GM12865 (cell line): Measurements from ENCODE around the gene GPR84.

Source experiments
- DNase-seq: peaks from one replicate; pipeline ENCODE4 v3.0.0; 2010; ENCODE audit warnings: low read depth
- H3K4me3 ChIP-seq: 2 replicates; pipeline ENCODE4 v1.5.1; 2011; ENCODE audit warnings: mild to moderate bottlenecking, low read depth, low read length, control low read depth
- TF ChIP-seq, protein P1 (sequence below): IDR thresholded peaks from 2 replicates; pipeline ENCODE4 v1.5.1; 2011; ENCODE audit warnings: low read length, control low read depth, low read depth, inconsistent platforms; ENCODE audit not compliant: insufficient read depth; ENCODE audit errors: missing control alignments

GPR84 gene

DNA sequence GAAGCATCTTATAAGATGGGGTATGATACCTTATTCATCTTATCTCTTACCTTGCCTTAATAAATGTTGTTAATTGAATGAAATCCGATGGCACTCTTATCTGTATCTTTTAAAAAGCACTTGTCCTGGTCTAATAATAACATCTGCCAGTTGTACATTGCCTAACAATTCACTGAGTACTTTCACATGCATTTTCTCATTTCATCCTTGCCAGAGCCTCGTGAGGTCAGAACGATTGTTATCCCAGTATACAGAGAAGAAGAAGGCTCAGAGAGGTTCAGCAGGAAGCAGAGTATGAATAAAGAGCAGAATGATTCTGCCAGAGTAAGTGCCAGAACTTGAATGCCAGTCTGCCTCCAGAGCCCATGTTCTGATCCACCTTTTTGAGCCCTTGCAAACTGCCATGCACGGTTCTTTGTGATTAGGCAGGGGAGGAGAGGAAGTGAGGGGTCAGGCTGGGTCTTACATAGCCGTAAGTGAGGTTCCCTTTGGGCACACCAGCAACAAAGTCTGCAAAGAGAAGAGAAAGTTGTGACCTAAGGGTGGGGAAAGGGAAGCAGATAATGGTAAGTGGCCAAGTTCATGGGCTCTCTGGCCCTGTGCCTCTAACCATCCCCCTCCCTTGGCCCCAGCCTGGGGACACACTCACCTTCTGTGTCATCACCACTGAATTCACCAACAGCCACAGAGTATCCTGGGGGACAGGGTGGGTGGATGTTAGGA, 43.1 kb upstream of the GPR84 start:
- TF ChIP-seq, protein P1, sequence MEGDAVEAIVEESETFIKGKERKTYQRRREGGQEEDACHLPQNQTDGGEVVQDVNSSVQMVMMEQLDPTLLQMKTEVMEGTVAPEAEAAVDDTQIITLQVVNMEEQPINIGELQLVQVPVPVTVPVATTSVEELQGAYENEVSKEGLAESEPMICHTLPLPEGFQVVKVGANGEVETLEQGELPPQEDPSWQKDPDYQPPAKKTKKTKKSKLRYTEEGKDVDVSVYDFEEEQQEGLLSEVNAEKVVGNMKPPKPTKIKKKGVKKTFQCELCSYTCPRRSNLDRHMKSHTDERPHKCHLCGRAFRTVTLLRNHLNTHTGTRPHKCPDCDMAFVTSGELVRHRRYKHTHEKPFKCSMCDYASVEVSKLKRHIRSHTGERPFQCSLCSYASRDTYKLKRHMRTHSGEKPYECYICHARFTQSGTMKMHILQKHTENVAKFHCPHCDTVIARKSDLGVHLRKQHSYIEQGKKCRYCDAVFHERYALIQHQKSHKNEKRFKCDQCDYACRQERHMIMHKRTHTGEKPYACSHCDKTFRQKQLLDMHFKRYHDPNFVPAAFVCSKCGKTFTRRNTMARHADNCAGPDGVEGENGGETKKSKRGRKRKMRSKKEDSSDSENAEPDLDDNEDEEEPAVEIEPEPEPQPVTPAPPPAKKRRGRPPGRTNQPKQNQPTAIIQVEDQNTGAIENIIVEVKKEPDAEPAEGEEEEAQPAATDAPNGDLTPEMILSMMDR, result no peak
- DNase-seq, result no peak
- no peak overlapping the region for H3K4me3 ChIP-seq

DNA sequence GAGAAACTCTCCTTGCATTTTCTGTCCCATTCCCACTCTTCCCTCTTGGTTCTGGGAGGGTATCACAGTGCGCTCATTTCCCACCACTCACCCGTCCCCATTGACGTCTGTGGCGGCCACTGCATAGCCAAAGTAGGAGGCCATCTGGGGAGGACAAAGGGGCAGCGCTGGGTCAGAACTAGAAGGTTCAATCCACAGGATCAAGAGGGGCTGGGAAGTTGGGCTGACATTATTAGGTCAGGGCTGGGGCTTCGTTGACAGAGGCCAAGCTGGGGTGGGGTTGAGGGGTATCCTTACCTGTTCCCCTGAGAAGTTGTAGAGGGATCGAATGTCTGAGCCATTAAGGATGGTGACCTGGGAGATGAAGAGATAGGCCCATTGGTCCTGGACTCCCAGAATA, 41.3 kb upstream of the GPR84 start:
- H3K4me3 ChIP-seq, result no peak overlapping the region
- no peak for DNase-seq
- TF ChIP-seq, protein P1, result no peak

- no peak for DNase-seq
- TF ChIP-seq, protein P1, result no peak
- no peak overlapping the region for H3K4me3 ChIP-seq
Observed at GRCh38 chr12:54405106-54405505, 40.8 kb upstream of the GPR84 start.

DNA sequence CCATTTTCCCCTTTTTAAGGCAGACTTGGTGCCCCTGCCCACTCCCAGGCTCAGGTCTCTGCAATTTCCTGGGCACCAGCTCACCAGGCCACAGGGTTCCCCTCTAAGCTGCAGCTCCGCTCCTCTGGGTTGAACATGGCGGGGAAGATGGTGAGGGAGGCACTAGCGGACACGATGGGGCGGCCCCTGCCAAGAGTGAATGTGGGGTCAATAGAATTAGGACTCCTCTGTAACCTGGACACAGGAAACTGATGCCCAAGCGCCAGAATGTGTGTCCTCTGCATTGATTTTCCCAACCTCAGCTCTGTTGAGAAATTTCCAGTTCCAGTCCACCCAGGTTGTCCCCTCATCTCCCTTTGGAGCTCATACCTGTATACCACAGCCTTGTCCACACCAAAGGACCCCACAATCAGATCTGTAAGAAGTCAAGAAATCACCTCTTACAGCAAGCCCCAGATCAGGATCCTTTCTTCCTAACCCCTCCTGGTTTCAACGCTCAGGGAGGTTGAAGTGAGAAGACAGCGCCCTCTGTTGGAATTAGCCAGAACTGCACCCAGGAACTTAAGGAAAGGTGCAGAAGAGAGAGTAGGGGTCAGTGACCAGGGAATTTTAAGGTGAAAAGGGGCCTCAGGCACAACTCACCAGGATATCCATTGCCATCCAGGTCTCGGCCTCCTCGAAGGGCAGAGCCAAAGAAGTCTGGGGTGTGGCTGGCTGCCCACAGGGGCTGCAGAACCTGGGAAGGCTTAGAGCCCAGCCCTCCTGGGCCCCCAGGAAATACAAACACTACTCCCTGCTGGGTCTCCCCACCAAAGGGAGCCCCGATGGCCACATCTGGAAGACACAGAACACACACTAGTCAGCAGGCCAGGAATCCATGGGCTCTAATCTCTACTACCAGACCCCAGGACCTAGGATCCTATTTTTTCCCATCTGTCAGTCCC, 40.0 kb upstream of the GPR84 start:
- DNase-seq, result peak; percentile 70
- TF ChIP-seq, protein P1, result peak; percentile 96
- H3K4me3 ChIP-seq, result no peak overlapping the region

DNA sequence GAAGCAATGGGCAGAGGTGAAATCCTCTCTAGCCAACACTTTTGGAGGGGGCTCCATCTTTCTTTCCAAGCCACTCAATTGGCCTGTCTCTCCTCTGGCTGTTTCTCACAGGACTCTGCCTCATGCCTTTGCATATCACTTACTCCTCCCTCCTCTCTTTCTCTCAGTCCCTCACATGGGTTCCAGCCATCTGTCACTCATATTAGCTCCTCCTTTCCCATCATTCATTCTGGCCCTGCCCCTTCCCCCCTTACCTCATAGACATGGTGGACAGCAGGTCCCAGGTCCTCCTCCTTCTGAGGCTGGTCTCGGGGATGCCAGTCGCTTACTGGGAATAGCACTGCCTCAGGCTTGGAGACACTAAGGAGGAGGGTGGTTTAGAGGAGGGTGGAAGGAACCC, 36.8 kb upstream of the GPR84 start:
- TF ChIP-seq, protein P1, result no peak
- H3K4me3 ChIP-seq, result no peak overlapping the region
- DNase-seq, result no peak

- no peak overlapping the region for H3K4me3 ChIP-seq
- DNase-seq, result peak; percentile 83
- TF ChIP-seq, protein P1, result peak; percentile 99
Observed at GRCh38 chr12:54398995-54399793, 34.9 kb upstream of the GPR84 start.
